NCI-H2029 treated with DMSO at 0.1 percent for 48 hours (cell line): ENCODE data around the gene ANKRD55.
"Not testable (repeated sequence)": the region's sequence is repeated elsewhere in the genome, so short reads cannot be mapped to it uniquely, and the experiment has no call there.

Source experiments
- DNase-seq: peaks from one replicate; lab custom pipeline; 2025; lab: John Stamatoyannopoulos, UW

ANKRD55 gene

GRCh38 chr5:56144211-56144610 is 88.9 kb downstream of the ANKRD55 start:
- no peak for DNase-seq

- no peak for DNase-seq
These were observed 89.8 kb downstream of the ANKRD55 start for GRCh38 chr5:56143373-56143714.

- no peak for DNase-seq
These were observed 90.3 kb downstream of the ANKRD55 start for GRCh38 chr5:56142614-56143372.

- DNase-seq, result no peak
These were observed 90.9 kb downstream of the ANKRD55 start for GRCh38 chr5:56142233-56142613.

- DNase-seq, result no peak
These were observed 93.1 kb downstream of the ANKRD55 start for GRCh38 chr5:56140073-56140472.

GRCh38 chr5:56130664-56131063 is 102.5 kb downstream of the ANKRD55 start:
- no peak for DNase-seq

GRCh38 chr5:56129288-56129687 is 103.8 kb downstream of the ANKRD55 start:
- no peak for DNase-seq

GRCh38 chr5:56128113-56128512 is 105.0 kb downstream of the ANKRD55 start:
- no peak for DNase-seq

- DNase-seq, result no peak
These were observed 106.5 kb downstream of the ANKRD55 start for GRCh38 chr5:56126487-56127179.

GRCh38 chr5:56123531-56124243 is 109.4 kb downstream of the ANKRD55 start:
- DNase-seq, result no peak

GRCh38 chr5:56122360-56122985 is 110.7 kb downstream of the ANKRD55 start:
- DNase-seq, result not testable (repeated sequence)

GRCh38 chr5:56119050-56119449 is 114.1 kb downstream of the ANKRD55 start:
- DNase-seq, result no peak

GRCh38 chr5:56116599-56117141 is 116.5 kb downstream of the ANKRD55 start:
- no peak for DNase-seq

- no peak for DNase-seq
These were observed 117.5 kb downstream of the ANKRD55 start for GRCh38 chr5:56115589-56115988.

GRCh38 chr5:56112526-56113121 is 120.5 kb downstream of the ANKRD55 start:
- DNase-seq, result no peak

- no peak for DNase-seq
These were observed 121.7 kb downstream of the ANKRD55 start for GRCh38 chr5:56111404-56111781.

GRCh38 chr5:56110646-56111403 is 122.3 kb downstream of the ANKRD55 start:
- DNase-seq, result no peak

- no peak for DNase-seq
These were observed 124.9 kb downstream of the ANKRD55 start for GRCh38 chr5:56108246-56108645.

- no peak for DNase-seq
These were observed 126.3 kb downstream of the ANKRD55 start for GRCh38 chr5:56106837-56107236.

GRCh38 chr5:56105511-56106291 is 127.4 kb downstream of the ANKRD55 start:
- no peak for DNase-seq
